WI38 (cell line): ENCODE data around the gene ENTPD2.

Experiments
- H3K4me3 ChIP-seq: 2 replicates; pipeline ENCODE4 v1.5.1; 2011; ENCODE audit warnings: low read depth, mild to moderate bottlenecking, control low read depth, low read length
- TF ChIP-seq, protein P1 (sequence below): IDR thresholded peaks from 2 replicates; pipeline ENCODE4 v1.5.1; 2012; ENCODE audit warnings: low read depth, mild to moderate bottlenecking, control low read depth, low read length

The ENTPD2 gene

DNA sequence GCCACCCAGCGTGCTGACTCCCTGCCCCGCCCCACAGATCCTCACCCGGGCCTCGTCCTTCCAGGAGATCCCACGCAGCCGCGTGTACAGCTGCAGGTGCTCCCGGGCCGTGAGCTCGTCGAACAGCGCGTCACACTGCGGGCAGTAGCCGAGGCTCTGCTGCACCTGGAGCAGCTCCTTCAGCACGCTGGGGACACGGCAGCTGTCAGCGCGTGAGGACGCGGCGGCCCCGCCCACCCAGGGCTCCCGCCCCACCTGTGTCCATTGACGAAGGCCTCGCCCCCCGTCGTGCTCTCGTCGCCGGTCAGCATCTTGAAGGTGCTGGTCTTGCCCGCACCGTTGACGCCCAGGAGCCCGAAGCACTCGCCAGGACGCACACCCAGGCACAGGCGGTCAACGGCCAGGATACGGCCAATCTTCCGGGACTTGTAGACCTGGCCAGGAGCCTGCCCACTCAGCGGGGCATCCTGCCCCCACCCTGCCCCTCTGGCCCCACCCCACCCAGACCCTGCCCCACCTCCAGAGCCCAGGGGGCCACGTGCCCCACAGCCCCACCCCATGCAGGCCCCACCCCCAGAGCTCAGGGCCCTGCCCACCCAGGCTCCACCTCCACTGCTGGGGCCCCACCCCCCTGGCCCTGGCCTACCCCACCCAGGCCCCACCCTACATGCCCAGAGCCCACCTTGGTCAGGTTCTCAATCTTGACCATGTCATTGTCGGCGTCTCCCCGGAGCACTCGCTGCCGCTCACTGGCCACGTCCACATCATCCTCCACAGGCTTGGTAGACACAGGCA is 43.7 kb downstream of the ENTPD2 start:
- no peak overlapping the region for H3K4me3 ChIP-seq
- TF ChIP-seq, protein P1, sequence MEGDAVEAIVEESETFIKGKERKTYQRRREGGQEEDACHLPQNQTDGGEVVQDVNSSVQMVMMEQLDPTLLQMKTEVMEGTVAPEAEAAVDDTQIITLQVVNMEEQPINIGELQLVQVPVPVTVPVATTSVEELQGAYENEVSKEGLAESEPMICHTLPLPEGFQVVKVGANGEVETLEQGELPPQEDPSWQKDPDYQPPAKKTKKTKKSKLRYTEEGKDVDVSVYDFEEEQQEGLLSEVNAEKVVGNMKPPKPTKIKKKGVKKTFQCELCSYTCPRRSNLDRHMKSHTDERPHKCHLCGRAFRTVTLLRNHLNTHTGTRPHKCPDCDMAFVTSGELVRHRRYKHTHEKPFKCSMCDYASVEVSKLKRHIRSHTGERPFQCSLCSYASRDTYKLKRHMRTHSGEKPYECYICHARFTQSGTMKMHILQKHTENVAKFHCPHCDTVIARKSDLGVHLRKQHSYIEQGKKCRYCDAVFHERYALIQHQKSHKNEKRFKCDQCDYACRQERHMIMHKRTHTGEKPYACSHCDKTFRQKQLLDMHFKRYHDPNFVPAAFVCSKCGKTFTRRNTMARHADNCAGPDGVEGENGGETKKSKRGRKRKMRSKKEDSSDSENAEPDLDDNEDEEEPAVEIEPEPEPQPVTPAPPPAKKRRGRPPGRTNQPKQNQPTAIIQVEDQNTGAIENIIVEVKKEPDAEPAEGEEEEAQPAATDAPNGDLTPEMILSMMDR = no peak

DNA sequence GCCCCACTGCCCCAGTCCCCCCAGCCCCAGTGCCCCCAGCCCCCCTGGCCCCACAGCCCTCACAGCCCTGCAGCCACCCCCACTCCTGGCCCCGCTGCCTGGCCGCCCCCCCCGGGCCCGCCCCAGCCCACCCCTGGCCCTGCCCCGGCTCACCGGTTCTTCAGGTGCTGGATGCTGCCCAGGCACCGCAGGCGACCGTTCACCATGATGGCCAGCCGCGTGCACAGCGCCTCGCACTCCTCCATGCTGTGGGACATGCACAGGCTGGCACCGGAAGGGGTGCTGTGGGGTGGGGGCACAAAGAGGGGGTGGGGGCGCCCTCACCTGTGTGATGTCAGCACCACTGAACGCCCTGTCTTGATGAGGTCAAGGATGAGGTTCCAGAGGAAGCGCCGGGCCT is 44.6 kb downstream of the ENTPD2 start:
- no peak overlapping the region for H3K4me3 ChIP-seq
- TF ChIP-seq, protein P1 = no peak

DNA sequence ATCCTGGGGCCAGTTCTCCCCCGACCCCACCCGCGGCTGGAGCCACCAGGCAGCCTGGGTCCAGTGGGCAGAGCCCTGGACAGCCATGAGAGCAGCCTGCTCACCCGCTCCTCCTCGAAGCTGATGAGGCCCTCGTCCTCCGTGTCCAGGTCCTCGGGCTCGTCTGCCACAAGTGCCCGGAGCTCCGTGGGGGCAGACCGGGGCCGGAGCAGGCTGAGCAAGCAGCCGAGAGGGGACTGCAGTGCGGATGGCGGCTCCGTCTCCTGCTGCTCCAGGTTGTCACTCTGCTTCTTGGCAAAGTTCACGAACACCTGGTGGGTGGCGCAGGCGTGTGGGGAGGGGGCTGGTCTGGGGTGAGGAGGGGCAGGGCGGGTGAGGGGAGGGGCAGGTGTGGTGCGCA is 45.5 kb downstream of the ENTPD2 start:
- TF ChIP-seq, protein P1 = no peak
- no peak overlapping the region for H3K4me3 ChIP-seq

DNA sequence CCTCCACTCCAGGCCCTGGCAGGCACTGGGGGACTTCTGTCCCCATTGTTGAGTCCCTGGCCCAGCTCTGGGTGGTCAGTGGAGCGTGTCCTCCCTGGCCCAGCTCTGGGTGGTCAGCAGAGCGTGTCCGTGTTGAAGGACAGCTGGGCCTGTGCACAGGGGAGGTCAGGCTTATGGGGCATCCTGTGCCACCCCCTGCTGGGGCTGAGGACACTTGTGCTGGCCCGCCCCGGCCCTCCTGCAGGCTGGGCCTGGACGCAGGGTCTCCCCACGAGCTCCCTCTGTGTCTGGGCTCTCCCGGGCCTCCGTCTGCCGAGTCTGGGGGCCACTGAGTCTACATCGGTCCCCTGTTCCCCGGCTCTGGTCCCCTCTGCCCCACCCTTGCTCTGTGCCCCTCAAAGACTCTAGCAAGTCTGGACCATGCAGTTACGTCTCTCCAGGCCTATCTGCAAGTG is 46.0 kb downstream of the ENTPD2 start:
- H3K4me3 ChIP-seq = no peak overlapping the region
- TF ChIP-seq, protein P1 = no peak

DNA sequence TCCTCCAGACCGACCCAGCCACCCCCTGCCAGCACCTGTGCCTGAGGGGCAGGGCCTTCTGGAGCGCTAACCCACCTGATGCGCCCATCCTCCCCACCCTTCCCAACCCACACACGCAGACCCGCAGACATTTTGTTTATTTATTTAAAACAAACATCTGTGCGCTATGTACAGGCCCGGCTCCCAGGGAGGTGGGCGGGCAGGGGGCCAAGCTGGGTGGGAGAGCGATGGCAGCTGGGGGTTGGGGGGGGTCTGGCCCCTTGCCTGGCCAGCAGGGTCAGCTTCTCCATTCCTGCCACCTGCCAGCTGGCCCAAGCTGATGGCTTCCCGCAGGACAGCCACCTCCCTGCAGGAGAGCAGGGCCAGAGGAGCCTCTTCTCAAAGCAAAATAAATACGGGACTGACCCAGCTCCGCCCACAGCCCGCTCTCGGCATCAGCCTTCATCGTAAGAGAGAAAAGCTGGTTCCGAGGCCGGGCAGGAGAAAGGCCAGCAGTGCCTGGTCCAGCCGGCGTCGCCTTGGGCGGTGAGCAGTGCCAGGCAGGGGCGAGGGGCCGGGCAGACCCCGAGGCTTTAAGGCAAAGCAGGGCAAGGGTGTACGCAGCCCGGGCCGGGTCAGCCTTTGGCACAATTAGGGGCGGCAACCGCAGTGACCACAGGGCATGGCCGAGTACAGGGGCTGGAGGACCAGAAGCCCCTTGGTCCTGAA is 46.6 kb downstream of the ENTPD2 start:
- TF ChIP-seq, protein P1 = no peak
- H3K4me3 ChIP-seq = no peak overlapping the region

DNA sequence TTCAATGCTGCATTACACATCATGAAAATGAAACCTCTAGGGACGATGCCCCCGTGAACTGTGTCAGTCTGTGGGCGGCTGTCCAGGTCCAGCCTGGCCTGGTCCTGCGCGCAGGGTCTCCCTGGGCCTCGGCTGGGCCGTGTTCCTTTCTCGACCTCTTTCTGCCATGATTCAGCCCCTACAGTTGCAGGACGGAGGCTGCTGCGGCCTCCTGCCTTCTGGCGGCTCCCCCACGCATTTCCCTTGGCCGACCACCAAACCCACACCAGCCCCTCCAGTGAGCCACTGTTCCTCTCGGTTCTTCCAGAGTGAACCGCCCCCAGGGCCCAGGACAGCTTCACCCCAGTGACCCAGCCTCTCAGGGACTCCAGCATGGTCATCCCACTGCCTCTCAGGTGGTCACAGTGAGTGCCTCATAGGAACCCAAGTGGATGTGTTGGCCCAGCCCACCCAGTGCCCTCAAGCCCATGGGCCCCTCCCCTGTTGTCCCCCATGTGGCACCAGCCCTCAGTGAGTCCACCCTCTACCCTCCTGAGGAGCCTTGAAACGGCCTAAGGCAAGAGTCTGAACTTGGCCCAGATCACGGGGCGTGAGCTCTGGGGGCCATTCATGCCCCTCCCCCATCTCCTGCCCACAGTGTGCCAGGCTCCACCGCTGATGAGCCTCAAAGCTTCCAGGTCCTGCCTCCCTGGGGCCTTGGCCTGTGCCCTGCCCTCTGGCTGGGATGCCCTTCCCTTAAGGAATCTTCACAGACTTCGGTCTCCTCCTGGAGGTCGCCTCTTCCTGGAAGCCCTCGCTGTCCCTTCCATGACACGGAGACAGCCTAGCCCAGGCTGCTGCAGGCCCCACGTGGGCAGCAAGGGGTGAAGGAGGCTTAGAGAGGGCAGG is 47.5 kb downstream of the ENTPD2 start:
- H3K4me3 ChIP-seq = no peak overlapping the region
- TF ChIP-seq, protein P1 = no peak
